Activated CD4-positive, alpha-beta T cell treated with anti-CD3 and anti-CD28 coated beads for 4 hours (primary cell): ENCODE results near the gene LRP10.
"Not testable (repeated sequence)": the region's sequence is repeated elsewhere in the genome, so short reads cannot be mapped to it uniquely, and the experiment has no call there.

Experiments
- DNase-seq, 2 donors: peaks; one replicate each; pipeline ENCODE4 v3.0.0-alpha.2; 2020

The LRP10 gene

GRCh38 chr14:22890416-22890815 is 18.9 kb downstream of the LRP10 start:
- no peak for DNase-seq

- DNase-seq: no peak
Observed at GRCh38 chr14:22892488-22892887, 20.9 kb downstream of the LRP10 start.

GRCh38 chr14:22893706-22894105 is 22.2 kb downstream of the LRP10 start:
- no peak for DNase-seq

GRCh38 chr14:22895402-22895801 is 23.9 kb downstream of the LRP10 start:
- no peak for DNase-seq

- no peak for DNase-seq
Observed at GRCh38 chr14:22896356-22896755, 24.8 kb downstream of the LRP10 start.

GRCh38 chr14:22896760-22897159 is 25.2 kb downstream of the LRP10 start:
- DNase-seq: no peak

GRCh38 chr14:22897357-22897756 is 25.8 kb downstream of the LRP10 start:
- DNase-seq: no peak

GRCh38 chr14:22898302-22899090 is 27.0 kb downstream of the LRP10 start:
- no peak for DNase-seq

GRCh38 chr14:22900081-22900799 is 28.7 kb downstream of the LRP10 start:
- DNase-seq: peak; percentile 47 to 66

GRCh38 chr14:22901799-22902198 is 30.3 kb downstream of the LRP10 start:
- DNase-seq: no peak

GRCh38 chr14:22903742-22904087 is 32.2 kb downstream of the LRP10 start:
- no peak for DNase-seq

GRCh38 chr14:22905627-22906026 is 34.1 kb downstream of the LRP10 start:
- DNase-seq: no peak

GRCh38 chr14:22906073-22906472 is 34.5 kb downstream of the LRP10 start:
- DNase-seq: no peak

- DNase-seq: no peak
Observed at GRCh38 chr14:22907429-22907828, 35.9 kb downstream of the LRP10 start.

- DNase-seq: no peak
Observed at GRCh38 chr14:22908601-22909000, 37.1 kb downstream of the LRP10 start.

GRCh38 chr14:22910916-22911315 is 39.4 kb downstream of the LRP10 start:
- no peak for DNase-seq

- DNase-seq: not testable (repeated sequence)
Observed at GRCh38 chr14:22914836-22915235, 43.3 kb downstream of the LRP10 start.

GRCh38 chr14:22915886-22916521 is 44.5 kb downstream of the LRP10 start:
- no peak for DNase-seq

- DNase-seq: peak; percentile 100
Observed at GRCh38 chr14:22918804-22919600, 47.5 kb downstream of the LRP10 start, which contains the start of gene RBM23. Gene RBM23, minus strand, starts transcription at chr14:22919149.

GRCh38 chr14:22919601-22919921 is 48.0 kb downstream of the LRP10 start:
- DNase-seq: no peak

- DNase-seq: no peak
Observed at GRCh38 chr14:22920697-22921096, 49.2 kb downstream of the LRP10 start.

GRCh38 chr14:22922294-22922693 is 50.8 kb downstream of the LRP10 start:
- DNase-seq: no peak

GRCh38 chr14:22923746-22924145 is 52.2 kb downstream of the LRP10 start:
- DNase-seq: no peak
